ENCODE data around the gene MYO5B. TPM values are rescaled to one million over a fixed set of nuclear protein-coding genes. Genes with fewer than 3 reads are reported as not detected.

MYO5B gene
- polyA plus RNA-seq, 1 donor from 2014 or later: 0.42 TPM

- no peaks in the 10 kb centered on the region for H3F3A ChIP-seq (ENCODE audit: insufficient read depth, low read length, poor library complexity, severe bottlenecking)
- no peak overlapping the region for H3K27ac ChIP-seq (ENCODE audit: low read length)
- H3K36me3 ChIP-seq (ENCODE audit: insufficient read depth, low read length): no peaks in the 10 kb centered on the region
- H4K20me1 ChIP-seq (ENCODE audit: insufficient read depth): no peaks in the 10 kb centered on the region
- H3K4me2 ChIP-seq (ENCODE audit: low read length): no peak overlapping the region
- no peak overlapping the region for H3K9ac ChIP-seq (ENCODE audit: low read length)
- H3K79me2 ChIP-seq (replicated peaks; ENCODE audit: insufficient read depth, low read length): no peaks in the 10 kb centered on the region
- no peak overlapping the region for H3K4me3 ChIP-seq (ENCODE audit: low read length)
- H3K9me2 ChIP-seq (ENCODE audit: insufficient read depth, low read length): no peaks in the 10 kb centered on the region
- no peaks in the 10 kb centered on the region for H3K9me3 ChIP-seq (ENCODE audit: low read length)
- no peak overlapping the region for H2AFZ ChIP-seq (ENCODE audit: low read depth, low read length)
- TF ChIP-seq SMC3 (conservative IDR thresholded peaks at IDR 0.05; ENCODE audit: poor library complexity) (no peak), POLR2AphosphoS5 (IDR thresholded peaks at IDR 0.05) (no peak), RAD21 (conservative IDR thresholded peaks at IDR 0.05) (no peak), EP300 (conservative IDR thresholded peaks at IDR 0.05; ENCODE audit: poor library complexity, severe bottlenecking) (no peak)
- H3K27me3 ChIP-seq (ENCODE audit: insufficient read depth, low read depth, low read length): no peaks in the 10 kb centered on the region
Measured at GRCh38 chr18:49879271-49879580, 315.7 kb downstream of the MYO5B start.

- H3F3A ChIP-seq (ENCODE audit: insufficient read depth, low read length, poor library complexity, severe bottlenecking): no peaks in the 10 kb centered on the region
- no peaks in the 10 kb centered on the region for H3K79me2 ChIP-seq (replicated peaks; ENCODE audit: insufficient read depth, low read length)
- no peaks in the 10 kb centered on the region for H3K9me3 ChIP-seq (ENCODE audit: low read length)
- no peaks in the 10 kb centered on the region for H4K20me1 ChIP-seq (ENCODE audit: insufficient read depth)
- H3K9me2 ChIP-seq (ENCODE audit: insufficient read depth, low read length): no peaks in the 10 kb centered on the region
- no peak overlapping the region for H2AFZ ChIP-seq (ENCODE audit: low read depth, low read length)
- H3K4me2 ChIP-seq (ENCODE audit: low read length): no peak overlapping the region
- H3K36me3 ChIP-seq (ENCODE audit: insufficient read depth, low read length): no peaks in the 10 kb centered on the region
- TF ChIP-seq RAD21 (conservative IDR thresholded peaks at IDR 0.05): no peak
- TF ChIP-seq CTCF (IDR thresholded peaks at IDR 0.05; ENCODE audit: poor library complexity, severe bottlenecking): no peak
- no peak for TF ChIP-seq MXI1 (conservative IDR thresholded peaks at IDR 0.05; ENCODE audit: poor library complexity, severe bottlenecking)
- no peak for TF ChIP-seq POLR2AphosphoS5 (IDR thresholded peaks at IDR 0.05)
- TF ChIP-seq EP300 (conservative IDR thresholded peaks at IDR 0.05; ENCODE audit: poor library complexity, severe bottlenecking): no peak
- TF ChIP-seq SMC3 (conservative IDR thresholded peaks at IDR 0.05; ENCODE audit: poor library complexity): no peak
- no peak for TF ChIP-seq EZH2 (IDR thresholded peaks at IDR 0.05; ENCODE audit: borderline replicate concordance, insufficient read depth, low read length, poor library complexity, severe bottlenecking)
- no peak for TF ChIP-seq TAF1 (IDR thresholded peaks at IDR 0.05; ENCODE audit: low read depth)
- no peak for TF ChIP-seq REST (IDR thresholded peaks at IDR 0.05; ENCODE audit: borderline replicate concordance)
- no peak overlapping the region for H3K9ac ChIP-seq (ENCODE audit: low read length)
- H3K4me3 ChIP-seq (ENCODE audit: low read length): no peak overlapping the region
- no peak overlapping the region for H3K27ac ChIP-seq (ENCODE audit: low read length)
- no peaks in the 10 kb centered on the region for H3K27me3 ChIP-seq (ENCODE audit: insufficient read depth, low read depth, low read length)
Measured at GRCh38 chr18:49878567-49879270, 316.2 kb downstream of the MYO5B start.
